NB4 (cell line): Measurements from ENCODE around the gene POLR2H.
A peak's percentile ranks its signal among the peaks of the same experiment; 100 is the strongest.

Experiments
- DNase-seq: peaks from one replicate; pipeline ENCODE4 v3.0.0; 2010; ENCODE audit warnings: low read depth
- H3K4me3 ChIP-seq: one replicate; pipeline ENCODE4 v1.5.1; 2011; ENCODE audit warnings: mild to moderate bottlenecking, low read depth, low read length, moderate library complexity
- CTCF ChIP-seq: IDR thresholded peaks from one replicate; pipeline ENCODE4 v1.5.1; 2012; ENCODE audit warnings: low read depth, low read length
- MYC ChIP-seq: IDR thresholded peaks from 2 replicates; pipeline ENCODE4 v1.6.1; 2011; ENCODE audit warnings: low read depth, low read length
- POLR2A ChIP-seq: IDR thresholded peaks from 2 replicates; pipeline ENCODE4 v1.6.1; 2011; ENCODE audit warnings: mild to moderate bottlenecking; ENCODE audit not compliant: insufficient read length; ENCODE audit errors: extremely low read depth
- TF ChIP-seq, protein P1 (sequence below): IDR thresholded peaks from 2 replicates; pipeline ENCODE4 v1.6.1; 2011; ENCODE audit warnings: low read depth, low read length

POLR2H gene

GRCh38 chr3:184366619-184367289 lies 5.2 kb downstream of the POLR2H start:
- no peak overlapping the region for H3K4me3 ChIP-seq
- DNase-seq = no peak
- TF ChIP-seq, protein P1, sequence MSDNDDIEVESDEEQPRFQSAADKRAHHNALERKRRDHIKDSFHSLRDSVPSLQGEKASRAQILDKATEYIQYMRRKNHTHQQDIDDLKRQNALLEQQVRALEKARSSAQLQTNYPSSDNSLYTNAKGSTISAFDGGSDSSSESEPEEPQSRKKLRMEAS = no peak
- TF ChIP-seq MYC (no peak), CTCF (no peak), POLR2A (no peak)

DNA sequence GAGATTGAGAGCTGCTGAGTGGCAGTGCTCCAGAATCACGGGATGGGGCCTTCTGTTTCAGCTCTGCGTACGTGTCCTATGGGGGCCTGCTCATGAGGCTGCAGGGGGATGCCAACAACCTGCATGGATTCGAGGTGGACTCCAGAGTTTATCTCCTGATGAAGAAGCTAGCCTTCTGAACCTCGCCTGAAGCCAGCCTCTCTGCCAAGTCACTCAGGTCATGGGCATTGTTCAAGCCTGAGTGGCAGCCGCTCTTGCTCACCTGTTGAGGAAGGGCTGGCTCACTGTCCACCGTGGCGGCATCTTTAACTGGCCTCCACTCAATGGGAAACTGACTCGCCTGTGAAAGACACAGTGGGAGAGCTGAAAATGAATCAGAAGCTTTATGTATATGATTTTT lies 6.6 kb downstream of the POLR2H start:
- no peak for DNase-seq
- no peak overlapping the region for H3K4me3 ChIP-seq
- TF ChIP-seq CTCF = no peak
- no peak for TF ChIP-seq MYC
- TF ChIP-seq, protein P1 = no peak
- no peak for TF ChIP-seq POLR2A

DNA sequence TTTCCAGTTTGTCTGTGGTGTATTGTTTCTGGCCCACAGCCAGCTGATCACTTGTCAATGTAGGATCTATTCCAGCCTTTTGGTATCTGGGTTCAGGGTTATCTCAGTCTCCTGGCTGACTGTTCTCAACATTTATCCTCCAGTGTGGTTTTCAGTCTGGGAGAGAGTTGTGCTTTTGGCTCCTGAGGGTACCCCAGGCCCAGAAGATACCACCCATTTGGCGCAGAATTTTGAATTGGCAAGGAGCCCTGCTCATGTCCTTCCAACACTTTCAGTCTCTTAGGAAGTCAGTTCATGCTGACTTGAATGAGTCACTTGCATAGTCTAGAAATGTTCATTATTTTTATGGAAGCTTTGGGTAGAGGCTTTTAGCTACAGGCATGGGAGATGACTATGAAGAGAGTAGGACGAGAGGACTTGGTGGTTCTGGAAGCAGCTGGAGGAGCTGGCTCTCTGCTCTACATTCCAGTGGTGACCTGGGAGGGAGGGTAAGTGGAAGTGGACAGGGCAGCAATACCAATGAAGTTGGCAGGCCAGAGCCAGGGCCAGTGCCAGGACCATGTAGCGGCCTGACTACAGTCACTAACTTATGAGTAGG lies 7.2 kb downstream of the POLR2H start:
- TF ChIP-seq CTCF (no peak), POLR2A (no peak), MYC (no peak)
- TF ChIP-seq, protein P1 = no peak
- H3K4me3 ChIP-seq = no peak overlapping the region
- DNase-seq = no peak

DNA sequence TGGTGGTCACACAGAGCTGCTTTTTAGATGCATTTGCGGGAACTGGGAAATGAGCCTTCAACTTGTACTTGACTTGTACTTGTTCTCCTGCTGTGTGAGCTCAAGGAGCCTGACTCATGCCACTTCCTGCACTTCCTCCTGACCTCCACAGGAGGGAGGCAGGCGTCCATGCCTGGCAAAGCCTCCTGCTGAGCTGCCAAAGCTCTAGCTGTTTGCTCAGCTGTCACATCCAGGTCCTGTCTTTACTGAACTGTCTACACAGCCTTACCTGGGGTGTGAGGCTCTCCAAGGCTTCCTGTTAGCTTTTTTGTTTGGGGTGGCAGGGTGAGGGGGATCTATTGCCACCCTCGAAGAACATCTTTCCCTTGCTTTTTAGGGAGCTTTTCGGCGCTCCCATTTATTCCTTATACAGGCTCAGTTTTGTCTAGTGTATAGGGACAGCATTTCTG lies 10.1 kb downstream of the POLR2H start:
- H3K4me3 ChIP-seq = no peak overlapping the region
- TF ChIP-seq MYC (0 out of 2 replicates have a peak, but pooled peaks have one; percentile 27), POLR2A (peak; percentile 20), CTCF (peak; percentile 95)
- TF ChIP-seq, protein P1 = peak; percentile 76
- DNase-seq = peak; percentile 89

GRCh38 chr3:184372296-184372821 lies 10.8 kb downstream of the POLR2H start:
- DNase-seq = no peak
- TF ChIP-seq MYC = no peak
- TF ChIP-seq POLR2A = no peak
- TF ChIP-seq, protein P1 = no peak
- TF ChIP-seq CTCF = no peak
- no peak overlapping the region for H3K4me3 ChIP-seq
